GM18951 (cell line): ENCODE data around the gene CELF5.
A peak's percentile ranks its signal among the peaks of the same experiment; 100 is the strongest.

Experiments used
- POLR2A ChIP-seq: IDR thresholded peaks from 4 replicates; pipeline ENCODE4 v1.6.1; 2011; ENCODE audit warnings: mild to moderate bottlenecking; ENCODE audit not compliant: insufficient read length, insufficient read depth; ENCODE audit errors: extremely low read depth
- in situ Hi-C: fragments of 300-500 bp; cut with MboI; formaldehyde crosslinking; loops from one replicate; pipeline ENCODE4 v1.12.0; 2022; ENCODE audit warnings: low sequenced_read_pairs, mixed read lengths, inconsistent platforms; ENCODE audit not compliant: unreplicated experiment

CELF5 gene

DNA sequence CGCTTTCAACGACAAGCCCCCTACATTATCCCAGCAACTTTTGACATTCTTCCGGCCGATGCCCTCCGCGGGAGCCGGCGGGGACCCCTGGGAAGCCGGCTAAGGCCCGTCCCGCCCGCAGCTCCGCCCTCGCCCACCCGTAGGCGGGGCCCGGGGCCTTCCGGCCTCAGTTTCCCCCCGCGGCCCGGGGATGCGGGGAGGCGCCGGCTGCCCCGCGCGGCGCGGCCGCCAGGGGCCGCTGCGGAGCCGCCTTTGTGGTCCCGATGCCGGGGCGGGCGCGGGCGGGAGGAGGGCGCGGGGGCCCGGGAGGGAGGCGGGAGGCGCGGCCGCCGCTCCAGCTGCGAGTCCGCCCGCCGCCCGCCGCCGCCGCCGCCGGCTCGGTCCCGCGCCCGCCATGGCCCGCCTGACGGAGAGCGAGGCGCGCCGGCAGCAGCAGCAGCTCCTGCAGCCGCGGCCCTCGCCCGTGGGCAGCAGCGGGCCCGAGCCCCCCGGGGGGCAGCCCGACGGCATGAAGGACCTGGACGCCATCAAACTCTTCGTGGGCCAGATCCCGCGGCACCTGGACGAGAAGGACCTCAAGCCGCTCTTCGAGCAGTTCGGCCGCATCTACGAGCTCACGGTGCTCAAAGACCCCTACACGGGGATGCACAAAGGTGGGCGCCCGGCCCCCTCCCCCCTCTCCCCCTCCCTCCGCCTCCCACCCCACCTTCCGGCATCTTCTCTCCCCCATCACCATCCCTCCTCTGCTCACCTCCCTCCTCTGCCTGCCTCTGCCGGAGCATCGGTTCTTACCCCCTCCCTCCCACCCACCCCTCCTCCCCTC, at the start of gene CELF5:
CELF5 (plus strand) TSS at position 316 of the 823 bp plus-strand sequence; CDS start at position 395, 79 bp downstream.
- in situ Hi-C loops: no loop called here
- no peak for TF ChIP-seq POLR2A

DNA sequence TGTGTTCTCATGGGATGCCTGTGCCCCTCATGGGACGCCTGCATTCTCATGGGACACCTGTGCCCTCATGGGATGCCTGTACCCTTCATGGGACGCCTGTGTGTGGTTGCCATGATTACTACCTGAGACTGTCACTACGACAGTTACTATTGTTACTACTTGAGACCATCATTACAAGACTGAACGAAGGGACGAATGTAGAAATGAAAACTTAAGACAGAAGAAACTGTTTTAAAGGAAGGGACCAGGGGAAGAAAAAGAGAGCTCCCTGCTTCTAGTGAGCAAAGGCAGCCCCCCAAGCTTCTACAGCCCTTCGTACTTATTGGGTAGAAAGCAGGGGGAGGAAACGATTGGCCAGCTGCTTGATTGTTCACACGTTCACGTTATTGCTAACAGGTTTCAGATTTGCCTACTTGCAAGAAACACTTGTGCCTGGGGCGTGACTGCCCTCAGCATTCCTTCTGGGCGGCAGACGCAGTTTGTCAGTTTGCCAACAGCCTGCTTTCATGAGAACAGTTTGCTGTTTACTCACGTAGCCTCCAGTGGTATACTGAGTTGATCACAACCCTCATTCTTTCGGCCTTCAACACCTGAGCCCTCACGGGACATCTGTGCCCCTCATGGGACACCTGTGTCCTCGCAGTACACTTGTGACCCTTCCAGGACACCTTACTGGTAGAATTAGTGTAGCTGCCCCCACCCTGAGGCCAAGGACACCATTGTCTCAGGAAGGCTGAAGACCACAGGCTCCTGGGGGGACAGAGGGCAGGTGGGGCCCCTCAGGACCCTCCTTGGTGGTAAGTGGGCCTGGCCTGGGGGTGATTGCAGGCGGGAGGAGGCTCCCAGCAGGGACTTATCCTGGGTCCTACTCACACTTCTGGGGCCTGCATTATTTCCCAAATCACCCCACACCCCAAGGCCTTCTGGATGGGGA, 48.4 kb upstream of the CELF5 start:
- TF ChIP-seq POLR2A: no peak
- in situ Hi-C loops: no loop called here

DNA sequence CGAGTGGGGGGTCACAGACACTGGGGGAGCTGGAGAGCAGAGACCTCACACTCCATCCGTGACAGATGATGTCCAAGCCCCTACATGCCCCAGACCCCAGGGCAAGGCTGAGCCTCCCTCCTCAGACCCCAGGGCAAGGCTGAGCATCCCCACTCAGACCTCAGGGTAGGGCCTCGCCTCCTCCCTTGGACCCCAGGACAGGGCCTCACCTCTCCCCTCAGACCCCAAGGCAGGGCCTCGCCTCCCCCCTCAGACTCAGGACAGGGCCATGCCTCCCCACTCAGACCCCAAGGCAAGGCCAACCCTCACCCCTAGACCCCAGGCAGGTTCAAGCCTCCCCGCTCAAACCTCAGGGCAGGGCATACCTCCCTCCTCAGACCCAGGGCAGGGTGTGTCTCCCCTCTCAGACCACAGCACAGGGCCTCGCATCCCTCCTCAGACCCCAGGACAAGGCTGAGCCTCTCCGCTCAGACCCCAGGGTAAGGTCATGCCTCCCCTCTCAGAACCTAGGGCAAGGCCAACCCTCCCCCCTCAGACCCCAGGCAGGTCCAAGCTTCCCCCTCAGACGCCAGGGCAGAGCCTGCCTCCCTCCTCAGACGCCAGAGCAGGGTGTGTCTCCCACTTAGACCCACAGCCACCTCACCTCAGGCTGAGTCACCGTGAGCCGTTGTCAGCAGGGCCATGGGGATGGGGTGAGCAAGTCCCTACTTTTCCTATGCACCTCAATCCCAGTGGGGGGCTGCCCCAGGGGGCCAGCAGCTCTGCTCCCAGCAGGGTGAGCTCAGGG, 47.6 kb upstream of the CELF5 start:
- in situ Hi-C loops: no loop called here
- no peak for TF ChIP-seq POLR2A

DNA sequence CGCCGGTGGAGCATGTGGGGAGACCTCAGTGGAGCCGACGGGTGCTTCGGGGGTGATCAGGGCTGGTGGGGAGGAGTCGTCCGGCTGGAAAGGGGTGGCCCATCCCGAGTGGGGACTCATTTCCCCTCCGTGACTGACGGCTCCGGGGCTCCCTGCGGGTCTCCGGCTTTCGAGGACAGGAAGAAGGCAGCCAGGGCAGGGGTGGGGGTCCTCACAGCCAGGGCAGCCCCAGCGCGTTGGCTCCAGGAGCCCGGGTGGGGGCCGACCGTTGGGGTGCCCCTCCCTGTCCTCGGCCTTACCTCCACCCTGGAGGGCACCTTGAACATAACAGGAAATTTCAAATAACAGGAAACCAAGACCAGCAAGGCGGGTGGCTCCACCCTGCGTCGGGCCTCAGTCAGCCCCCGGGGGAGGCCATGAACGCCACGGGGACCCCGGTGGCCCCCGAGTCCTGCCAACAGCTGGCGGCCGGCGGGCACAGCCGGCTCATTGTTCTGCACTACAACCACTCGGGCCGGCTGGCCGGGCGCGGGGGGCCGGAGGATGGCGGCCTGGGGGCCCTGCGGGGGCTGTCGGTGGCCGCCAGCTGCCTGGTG, 46.0 kb upstream of the CELF5 start, which contains the start of gene S1PR4:
S1PR4 (plus strand) TSS at position 393 of the 596 bp plus-strand sequence; CDS start at position 417, 24 bp downstream.
- in situ Hi-C loops: no loop called here
- peak; percentile 87 for TF ChIP-seq POLR2A

DNA sequence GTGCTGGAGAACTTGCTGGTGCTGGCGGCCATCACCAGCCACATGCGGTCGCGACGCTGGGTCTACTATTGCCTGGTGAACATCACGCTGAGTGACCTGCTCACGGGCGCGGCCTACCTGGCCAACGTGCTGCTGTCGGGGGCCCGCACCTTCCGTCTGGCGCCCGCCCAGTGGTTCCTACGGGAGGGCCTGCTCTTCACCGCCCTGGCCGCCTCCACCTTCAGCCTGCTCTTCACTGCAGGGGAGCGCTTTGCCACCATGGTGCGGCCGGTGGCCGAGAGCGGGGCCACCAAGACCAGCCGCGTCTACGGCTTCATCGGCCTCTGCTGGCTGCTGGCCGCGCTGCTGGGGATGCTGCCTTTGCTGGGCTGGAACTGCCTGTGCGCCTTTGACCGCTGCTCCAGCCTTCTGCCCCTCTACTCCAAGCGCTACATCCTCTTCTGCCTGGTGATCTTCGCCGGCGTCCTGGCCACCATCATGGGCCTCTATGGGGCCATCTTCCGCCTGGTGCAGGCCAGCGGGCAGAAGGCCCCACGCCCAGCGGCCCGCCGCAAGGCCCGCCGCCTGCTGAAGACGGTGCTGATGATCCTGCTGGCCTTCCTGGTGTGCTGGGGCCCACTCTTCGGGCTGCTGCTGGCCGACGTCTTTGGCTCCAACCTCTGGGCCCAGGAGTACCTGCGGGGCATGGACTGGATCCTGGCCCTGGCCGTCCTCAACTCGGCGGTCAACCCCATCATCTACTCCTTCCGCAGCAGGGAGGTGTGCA, 45.3 kb upstream of the CELF5 start:
- no peak for TF ChIP-seq POLR2A
- in situ Hi-C loops: no loop called here

DNA sequence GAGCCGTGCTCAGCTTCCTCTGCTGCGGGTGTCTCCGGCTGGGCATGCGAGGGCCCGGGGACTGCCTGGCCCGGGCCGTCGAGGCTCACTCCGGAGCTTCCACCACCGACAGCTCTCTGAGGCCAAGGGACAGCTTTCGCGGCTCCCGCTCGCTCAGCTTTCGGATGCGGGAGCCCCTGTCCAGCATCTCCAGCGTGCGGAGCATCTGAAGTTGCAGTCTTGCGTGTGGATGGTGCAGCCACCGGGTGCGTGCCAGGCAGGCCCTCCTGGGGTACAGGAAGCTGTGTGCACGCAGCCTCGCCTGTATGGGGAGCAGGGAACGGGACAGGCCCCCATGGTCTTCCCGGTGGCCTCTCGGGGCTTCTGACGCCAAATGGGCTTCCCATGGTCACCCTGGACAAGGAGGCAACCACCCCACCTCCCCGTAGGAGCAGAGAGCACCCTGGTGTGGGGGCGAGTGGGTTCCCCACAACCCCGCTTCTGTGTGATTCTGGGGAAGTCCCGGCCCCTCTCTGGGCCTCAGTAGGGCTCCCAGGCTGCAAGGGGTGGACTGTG, 44.6 kb upstream of the CELF5 start:
- TF ChIP-seq POLR2A: no peak
- in situ Hi-C loops: no loop called here

DNA sequence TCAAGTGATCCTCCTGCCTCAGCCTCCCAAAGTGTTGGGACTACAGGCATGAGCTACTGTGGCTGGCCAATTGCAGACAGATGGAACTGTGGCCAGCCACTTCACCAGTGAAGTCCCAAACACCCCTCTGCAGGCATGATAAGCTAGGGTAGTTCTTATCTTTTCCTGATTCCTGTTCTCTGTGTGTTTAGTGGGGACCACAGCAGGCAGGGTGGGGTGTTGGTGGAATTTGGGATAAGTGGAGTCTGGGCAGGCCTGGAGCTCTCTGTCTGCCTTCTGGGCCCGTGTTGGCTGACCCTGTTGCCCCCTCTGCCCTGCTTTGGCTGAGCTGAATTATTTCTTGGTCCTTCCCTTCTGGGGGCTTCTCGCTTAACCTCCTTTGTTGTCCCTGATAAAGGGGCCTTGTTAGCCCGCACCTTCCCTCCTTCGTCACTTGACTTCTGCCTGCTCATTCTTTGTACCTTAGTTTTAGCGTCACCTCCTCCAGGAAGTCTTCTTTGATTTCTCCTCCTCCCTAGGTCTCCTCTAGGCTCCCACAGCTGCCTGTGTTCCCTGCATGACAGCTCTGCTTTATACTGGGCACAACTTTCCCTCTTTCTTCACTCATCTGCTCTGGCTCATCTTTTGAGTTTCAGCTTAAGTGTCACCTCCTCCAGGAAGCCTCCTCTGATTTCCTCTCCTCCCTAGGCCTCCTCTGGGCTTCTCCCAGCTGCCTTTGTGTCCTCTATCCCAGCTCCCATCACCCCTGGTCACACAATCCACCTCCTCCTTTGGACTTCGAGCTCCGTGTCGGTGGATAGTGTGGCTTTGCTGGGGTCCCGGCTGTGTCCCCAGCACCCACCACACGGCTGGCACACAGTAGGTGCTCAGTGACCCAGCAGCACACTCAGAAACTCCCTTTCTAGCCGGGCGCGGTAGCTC, 40.5 kb upstream of the CELF5 start:
- in situ Hi-C loops: no loop called here
- no peak for TF ChIP-seq POLR2A

DNA sequence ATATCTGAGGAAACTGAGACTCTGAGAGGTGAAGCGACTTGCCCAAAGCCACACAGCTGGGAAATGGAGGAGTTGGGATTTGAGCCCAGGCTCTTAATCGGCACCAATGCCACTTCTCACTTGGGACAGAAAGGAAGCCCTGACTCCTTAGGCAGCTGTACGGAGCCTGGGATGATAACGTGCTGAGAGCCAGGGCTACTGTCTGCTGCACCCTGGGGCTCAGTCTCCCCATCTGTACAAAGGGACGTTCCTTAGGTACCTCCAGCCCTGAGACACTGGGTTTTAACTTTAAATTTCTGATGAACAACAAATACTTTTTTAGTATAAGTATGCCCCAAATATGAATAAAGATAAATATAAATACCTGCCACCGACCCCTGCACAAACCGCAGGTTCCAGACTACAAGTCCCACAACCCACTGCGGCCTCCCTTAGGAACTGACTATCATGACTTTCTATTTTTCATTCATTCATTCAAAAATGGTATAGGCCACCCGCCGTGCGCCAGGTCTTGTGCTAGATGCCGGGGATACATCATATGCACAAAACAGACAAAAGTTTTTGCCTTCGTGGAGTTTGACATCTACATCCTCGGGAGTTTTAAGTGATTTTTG, 39.5 kb upstream of the CELF5 start:
- TF ChIP-seq POLR2A: no peak
- in situ Hi-C loops: no loop called here

DNA sequence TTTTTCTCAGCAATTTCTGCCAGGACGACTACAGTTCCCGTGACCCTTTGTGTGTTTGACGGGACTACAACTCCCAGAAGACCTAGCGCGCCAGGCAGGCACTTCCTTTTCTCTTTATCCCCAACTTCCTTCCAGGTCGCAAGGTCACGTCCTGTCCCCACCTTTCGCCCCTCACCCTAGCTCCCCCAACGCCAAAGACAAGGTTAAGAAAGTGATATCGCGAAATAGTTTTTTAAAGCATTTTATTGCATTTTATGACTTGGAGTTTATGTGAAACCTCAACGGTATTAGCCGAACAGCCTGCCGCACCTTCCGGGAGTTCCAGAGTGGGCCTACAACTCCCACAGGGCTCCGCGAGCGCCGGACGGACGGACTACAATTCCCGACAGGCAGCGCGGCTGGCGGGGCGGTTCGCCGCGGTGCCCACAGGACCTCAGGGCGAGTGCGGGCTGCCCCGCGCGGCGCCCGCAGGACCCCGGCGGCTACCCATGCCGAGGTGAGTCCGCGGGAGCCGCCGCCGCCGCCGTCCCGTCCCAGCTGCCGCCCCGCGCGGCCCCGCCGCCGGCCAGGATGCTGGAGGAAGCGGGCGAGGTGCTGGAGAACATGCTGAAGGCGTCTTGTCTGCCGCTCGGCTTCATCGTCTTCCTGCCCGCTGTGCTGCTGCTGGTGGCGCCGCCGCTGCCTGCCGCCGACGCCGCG, 38.9 kb upstream of the CELF5 start, which contains the start of gene NCLN:
NCLN (plus strand) TSS at position 470 of the 699 bp plus-strand sequence; CDS start at position 571, 101 bp downstream.
- TF ChIP-seq POLR2A: peak; percentile 79
- in situ Hi-C loops: no loop called here
